Left lung (tissue), 10 donors: ENCODE results near the gene SMS. TPM values are rescaled to one million over a fixed set of nuclear protein-coding genes. Genes with fewer than 3 reads are reported as not detected.

Experiments
- ATAC-seq: fragments of 200-7000 bp; cut with Tn5 transposase; one replicate; pipeline ENCODE4 v1.9.1; 2020; ENCODE audit warnings: moderate library complexity
- DNase-seq, 4 donors: peaks; one replicate each; pipeline ENCODE4 v3.0.0-alpha.2; 2013 to 2020
- H3K27ac ChIP-seq, 2 donors: fragments of 200-600 bp; sonication (generic) in 1 of 2; one replicate each; pipeline versions ENCODE4 v1.5.0 to v1.8.0; 2020 to 2021
- H3K27me3 ChIP-seq, 2 donors: fragments of 200-600 bp; sonication (generic) in 1 of 2; one replicate each; pipeline versions ENCODE4 v1.5.0 to v1.8.0; 2020 to 2021
- H3K36me3 ChIP-seq, 2 donors: fragments of 200-600 bp; sonication (generic) in 1 of 2; one replicate each; pipeline versions ENCODE4 v1.5.0 to v1.8.0; 2020 to 2021
- H3K4me1 ChIP-seq, 2 donors: fragments of 200-600 bp; one replicate each; pipeline ENCODE4 v1.8.0; 2021
- H3K4me3 ChIP-seq, 2 donors: fragments of 200-600 bp; sonication (generic) in 1 of 2; one replicate each; pipeline versions ENCODE4 v1.5.0 to v1.8.0; 2020 to 2021; ENCODE audit warnings: mild to moderate bottlenecking in 1 of 2
- H3K9me3 ChIP-seq, 2 donors: fragments of 200-600 bp; sonication (generic) in 1 of 2; one replicate each; pipeline versions ENCODE4 v1.5.0 to v1.8.0; 2020 to 2021
- intact Hi-C, 2 donors: fragments of 100-400 bp; cut with DNase I; formaldehyde crosslinking; loops; one replicate each; pipeline versions ENCODE4 v1.11.2 to v1.14.2; 2022
- polyA plus RNA-seq, 6 donors: library from polyadenylated mRNA; unstranded; fragments of 120-200 nt; gene quantifications; one replicate each; pipeline ENCODE4 v1.2.1, GENCODE V29; 2013; ENCODE audit not compliant: insufficient read length in 6 of 6
- total RNA-seq, 2 donors: library from RNA; stranded (reverse); fragmentation: NEBNext Ultra II Directional; extraction: Animal tissue kit (Norgen Biotek cat#: 25700); gene quantifications; one replicate each; pipeline ENCODE4 v1.2.1, GENCODE V29; 2021
- TF ChIP-seq, protein P1 (sequence below), 2 donors: fragments of 200-600 bp; sonication (generic) in 1 of 2; IDR thresholded peaks; one replicate each; pipeline versions ENCODE4 v1.5.0 to v1.8.0; 2021; ENCODE audit warnings: antibody characterized with exemption in 2 of 2
- donor health status: DM: no; HTN: yes; CAD: no.
- donor health status: DM: no; HTN: no; CAD: no.

Gene SMS
- total and polyA plus RNA-seq, 8 donors: 68.6 to 119 (median 108) TPM

DNA sequence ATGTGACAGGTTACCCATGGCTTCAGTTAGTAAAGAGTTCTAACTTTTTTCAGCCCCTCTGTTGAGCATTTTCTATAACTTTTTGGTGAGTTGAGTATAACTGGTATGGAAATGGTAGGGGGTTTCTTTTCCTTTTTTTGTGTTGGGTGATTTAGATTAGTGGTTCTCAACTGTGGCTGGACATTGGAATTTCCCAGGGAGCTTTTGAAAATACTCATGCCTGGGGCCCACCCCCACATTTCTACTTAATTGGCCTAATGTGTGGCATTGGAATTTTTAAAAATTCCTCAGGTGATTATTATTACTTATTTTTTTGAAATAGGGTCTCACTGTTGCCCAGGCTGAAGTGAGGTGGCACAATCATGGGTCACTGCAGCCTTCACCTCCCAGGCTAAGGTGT lies 21.9 kb downstream of the SMS start:
- DNase-seq (no peak), ATAC-seq (no peak)
- no peak overlapping the region for H3K4me3 ChIP-seq
- H3K27ac ChIP-seq: no peak overlapping the region
- TF ChIP-seq, protein P1, sequence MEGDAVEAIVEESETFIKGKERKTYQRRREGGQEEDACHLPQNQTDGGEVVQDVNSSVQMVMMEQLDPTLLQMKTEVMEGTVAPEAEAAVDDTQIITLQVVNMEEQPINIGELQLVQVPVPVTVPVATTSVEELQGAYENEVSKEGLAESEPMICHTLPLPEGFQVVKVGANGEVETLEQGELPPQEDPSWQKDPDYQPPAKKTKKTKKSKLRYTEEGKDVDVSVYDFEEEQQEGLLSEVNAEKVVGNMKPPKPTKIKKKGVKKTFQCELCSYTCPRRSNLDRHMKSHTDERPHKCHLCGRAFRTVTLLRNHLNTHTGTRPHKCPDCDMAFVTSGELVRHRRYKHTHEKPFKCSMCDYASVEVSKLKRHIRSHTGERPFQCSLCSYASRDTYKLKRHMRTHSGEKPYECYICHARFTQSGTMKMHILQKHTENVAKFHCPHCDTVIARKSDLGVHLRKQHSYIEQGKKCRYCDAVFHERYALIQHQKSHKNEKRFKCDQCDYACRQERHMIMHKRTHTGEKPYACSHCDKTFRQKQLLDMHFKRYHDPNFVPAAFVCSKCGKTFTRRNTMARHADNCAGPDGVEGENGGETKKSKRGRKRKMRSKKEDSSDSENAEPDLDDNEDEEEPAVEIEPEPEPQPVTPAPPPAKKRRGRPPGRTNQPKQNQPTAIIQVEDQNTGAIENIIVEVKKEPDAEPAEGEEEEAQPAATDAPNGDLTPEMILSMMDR (IDR thresholded peaks at IDR 0.05): no peak
- no peaks in the 10 kb centered on the region for H3K9me3 ChIP-seq
- H3K4me1 ChIP-seq: no peaks in the 10 kb centered on the region
- no peaks in the 10 kb centered on the region for H3K27me3 ChIP-seq
- intact Hi-C loops: no loop called here
- H3K36me3 ChIP-seq: no peaks in the 10 kb centered on the region

DNA sequence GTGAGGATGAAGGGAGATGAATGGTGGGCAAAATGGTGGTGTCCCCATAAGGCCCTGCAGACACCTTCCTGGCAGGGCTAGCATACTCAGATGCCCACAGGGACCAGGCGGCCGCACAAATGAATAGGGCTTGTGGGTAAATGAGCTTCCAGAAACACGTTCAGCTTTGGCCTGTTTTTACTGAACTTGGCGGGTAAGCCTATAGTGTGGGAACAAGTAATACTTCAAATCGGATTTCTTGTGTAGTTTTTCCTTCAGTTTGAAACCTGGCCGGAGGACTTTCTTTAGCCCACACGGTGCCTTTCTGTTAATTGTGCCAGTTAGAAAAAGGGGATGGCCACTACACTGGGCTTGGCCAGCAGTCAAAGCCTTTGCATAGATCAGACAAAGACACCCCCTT lies 22.8 kb downstream of the SMS start:
- intact Hi-C loops: no loop called here
- no peak for DNase-seq
- no peak for ATAC-seq
- Histone ChIP-seq H3K9me3 (no peaks in the 10 kb centered on the region), H3K27ac (peak overlapping the region in 1 of 2 donors; percentile 37), H3K36me3 (peaks cover 0 to 7% of the 10 kb centered on the region in 2 donors), H3K4me1 (no peaks in the 10 kb centered on the region), H3K27me3 (no peaks in the 10 kb centered on the region), H3K4me3 (no peak overlapping the region)
- TF ChIP-seq, protein P1 (IDR thresholded peaks at IDR 0.05): no peak

DNA sequence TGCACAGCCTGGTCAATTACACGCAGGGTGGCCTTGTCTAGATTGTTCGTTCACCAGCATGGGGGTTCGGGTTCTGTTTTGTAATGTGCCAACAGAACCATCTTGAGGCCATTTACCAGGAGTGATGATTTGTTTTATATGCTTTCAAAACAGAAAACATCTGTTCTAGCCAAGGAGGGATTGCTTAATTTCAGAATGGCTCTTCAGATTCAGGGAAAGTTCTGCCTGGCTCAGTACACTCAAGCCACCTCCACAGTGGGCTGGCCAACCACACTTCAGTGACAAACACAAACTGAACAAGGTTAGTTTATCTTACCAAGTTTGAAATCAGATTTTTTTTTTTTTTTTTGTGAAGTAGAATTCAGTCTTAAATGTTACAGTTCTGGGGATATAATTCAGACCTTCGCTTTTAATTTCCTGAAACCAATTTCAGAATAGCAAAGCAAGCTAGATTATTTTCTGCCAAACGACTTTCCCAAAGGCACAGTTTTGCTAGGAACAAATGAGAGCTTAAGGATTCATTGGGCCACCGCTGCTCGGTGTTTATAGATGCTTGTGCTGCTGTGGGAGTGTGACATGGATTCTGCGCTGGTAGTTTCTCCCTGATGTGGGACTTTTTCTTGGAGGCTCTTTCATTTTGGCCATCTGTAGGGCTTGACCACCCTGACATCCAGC lies 23.4 kb downstream of the SMS start:
- Histone ChIP-seq H3K27me3 (no peaks in the 10 kb centered on the region), H3K27ac (peak overlapping the region in 1 of 2 donors; percentile 37), H3K4me1 (no peaks in the 10 kb centered on the region), H3K36me3 (peaks cover 0 to 7% of the 10 kb centered on the region in 2 donors), H3K4me3 (no peak overlapping the region), H3K9me3 (no peaks in the 10 kb centered on the region)
- TF ChIP-seq, protein P1 (IDR thresholded peaks at IDR 0.05): no peak
- ATAC-seq (peak; percentile 83), DNase-seq (peak in 1 of 4 donors; percentile 49)
- intact Hi-C loops: no loop called here

DNA sequence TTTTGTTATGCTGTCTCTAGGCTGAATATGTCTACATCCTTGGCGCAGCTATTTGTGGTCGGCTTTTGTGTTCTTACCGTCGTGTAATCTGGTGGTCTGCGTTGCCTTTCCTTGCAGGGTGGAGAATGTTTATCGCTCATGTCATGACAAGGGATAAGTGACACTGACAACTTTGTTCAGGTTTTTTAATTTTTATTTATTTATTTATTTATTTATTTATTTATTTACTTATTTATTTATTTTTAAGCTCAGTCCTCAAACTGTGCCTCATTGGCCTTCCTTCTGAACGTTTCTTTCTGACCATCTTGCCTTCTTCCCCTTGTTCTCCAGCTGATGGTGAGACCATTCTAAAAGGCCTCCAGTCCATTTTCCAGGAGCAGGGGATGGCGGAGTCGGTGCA lies 26.4 kb downstream of the SMS start:
- Histone ChIP-seq H3K4me1 (no peaks in the 10 kb centered on the region), H3K9me3 (no peaks in the 10 kb centered on the region), H3K4me3 (no peak overlapping the region), H3K27me3 (no peaks in the 10 kb centered on the region), H3K36me3 (peaks cover 0 to 13% of the 10 kb centered on the region in 2 donors), H3K27ac (no peak overlapping the region)
- ATAC-seq (no peak), DNase-seq (no peak)
- TF ChIP-seq, protein P1 (IDR thresholded peaks at IDR 0.05): no peak
- intact Hi-C loops: no loop called here

DNA sequence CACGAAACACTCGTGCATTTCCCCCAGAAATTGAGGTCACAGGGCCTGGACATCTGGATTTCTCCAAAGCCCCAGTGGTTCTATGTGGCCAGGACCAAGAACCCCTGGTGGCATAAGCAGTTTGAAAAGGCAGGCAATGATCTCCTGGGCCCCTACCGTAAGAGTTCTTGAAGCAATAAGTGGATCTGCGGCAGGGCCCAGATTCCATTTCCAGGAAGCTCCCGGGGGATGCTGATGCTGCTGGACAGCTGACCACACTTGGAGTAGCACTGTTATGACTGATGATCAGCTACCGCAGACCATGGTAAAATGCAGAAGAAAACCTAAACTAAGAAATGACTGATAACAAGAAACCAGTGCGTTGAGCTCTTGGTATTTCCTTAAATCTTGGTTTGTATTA lies 27.8 kb downstream of the SMS start:
- ATAC-seq (no peak), DNase-seq (no peak)
- H3K27me3 ChIP-seq: no peaks in the 10 kb centered on the region
- H3K27ac ChIP-seq: no peak overlapping the region
- H3K9me3 ChIP-seq: no peaks in the 10 kb centered on the region
- intact Hi-C loops: no loop called here
- no peak overlapping the region for H3K4me3 ChIP-seq
- peaks cover under 1 to 3% of the 10 kb centered on the region in 2 donors for H3K4me1 ChIP-seq
- TF ChIP-seq, protein P1 (IDR thresholded peaks at IDR 0.05): no peak
- peaks cover 0 to 13% of the 10 kb centered on the region in 2 donors for H3K36me3 ChIP-seq
